Fibroblast of peridontal ligament (primary cell): ENCODE measurements around the gene AAMP.
A peak's percentile ranks its signal among the peaks of the same experiment; 100 is the strongest.

Source experiments
- DNase-seq: peaks from one replicate; pipeline ENCODE4 v3.0.0-alpha.2; 2010; ENCODE audit errors: extremely low read depth

AAMP gene

DNA sequence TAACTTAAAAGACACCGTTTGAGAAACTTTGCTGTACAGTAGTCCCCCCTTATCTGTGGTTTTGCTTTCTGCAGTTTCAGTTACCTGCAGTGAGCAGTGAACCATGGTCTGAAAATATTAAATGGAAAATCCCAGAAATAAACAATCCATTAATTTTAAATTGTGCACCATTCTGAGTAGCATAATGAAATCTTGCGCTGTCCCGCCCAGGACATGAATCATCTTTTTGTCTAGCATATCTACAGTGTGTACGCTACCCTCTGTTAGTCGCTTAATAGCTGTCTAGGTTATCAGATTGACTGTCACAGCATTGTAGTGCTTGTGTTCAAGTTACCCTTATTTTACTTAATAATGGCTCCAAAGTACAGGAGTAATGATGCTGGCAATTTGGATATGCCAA, 46.9 kb downstream of the AAMP start:
- no peak for DNase-seq

- no peak for DNase-seq
Measured at GRCh38 chr2:218221000-218221399, 48.9 kb downstream of the AAMP start.

DNA sequence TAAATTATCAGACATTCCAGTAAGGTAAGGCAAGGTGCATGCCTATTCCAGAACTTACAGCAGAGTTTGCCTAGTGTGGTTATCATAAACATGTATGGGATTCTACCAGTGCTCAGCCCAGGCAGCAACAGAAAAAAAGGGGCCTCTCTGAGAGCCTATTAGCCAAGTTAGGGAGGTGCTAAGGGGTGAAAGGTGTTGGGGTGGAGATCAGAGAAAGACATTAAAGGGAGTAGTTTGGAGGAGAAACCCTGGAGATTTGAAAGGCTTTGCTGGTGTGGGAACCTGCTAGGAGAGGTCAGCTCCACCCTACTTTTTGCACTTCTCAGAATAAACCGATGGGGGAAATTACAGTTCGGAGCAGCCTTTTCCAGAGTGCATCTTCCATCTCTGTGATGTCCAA, 50.0 kb downstream of the AAMP start:
- DNase-seq: no peak

- DNase-seq: no peak
Measured at GRCh38 chr2:218218268-218219185, 51.4 kb downstream of the AAMP start.

GRCh38 chr2:218217360-218218267, 52.3 kb downstream of the AAMP start:
- peak; percentile 23 for DNase-seq

DNA sequence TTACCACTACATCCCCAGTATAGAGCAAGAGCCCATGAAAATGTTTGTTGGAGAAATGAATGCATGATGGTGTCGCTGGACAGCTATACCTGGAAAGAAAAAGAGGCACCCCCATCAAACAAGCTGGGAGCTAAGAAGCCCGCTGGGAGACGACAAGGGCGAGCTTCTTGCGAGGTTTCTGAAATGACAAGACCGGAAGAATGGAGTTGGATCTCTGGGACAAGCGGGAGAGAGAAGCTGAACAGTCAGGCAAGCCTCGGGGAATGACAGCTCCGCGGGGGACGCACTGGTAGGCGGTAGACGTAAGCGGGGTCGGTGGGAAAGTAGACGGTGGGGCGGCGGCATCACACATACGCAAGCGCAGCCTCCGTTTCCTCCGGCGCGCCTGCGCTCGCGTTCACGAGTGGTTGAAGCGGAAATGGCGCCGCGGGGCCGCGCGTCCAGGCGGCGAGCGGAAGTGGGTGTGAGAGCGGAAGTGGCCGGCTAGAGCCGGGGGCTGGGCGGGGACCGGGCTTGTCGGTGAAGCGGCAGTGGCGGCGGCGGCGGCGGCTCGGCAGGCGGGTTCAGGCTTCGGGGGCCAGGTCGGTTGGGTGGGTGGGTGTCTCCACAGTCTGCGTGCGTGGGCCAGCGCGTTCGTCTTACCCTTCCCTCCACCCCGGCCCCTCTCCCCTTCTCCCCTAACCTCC, 53.1 kb downstream of the AAMP start, which contains the start of gene ARPC2:
Gene ARPC2 (plus strand): TSS at position 516 of the 686 bp plus-strand sequence. CDS start 282 bp downstream, outside the sequence.
- DNase-seq: peak; percentile 91

DNA sequence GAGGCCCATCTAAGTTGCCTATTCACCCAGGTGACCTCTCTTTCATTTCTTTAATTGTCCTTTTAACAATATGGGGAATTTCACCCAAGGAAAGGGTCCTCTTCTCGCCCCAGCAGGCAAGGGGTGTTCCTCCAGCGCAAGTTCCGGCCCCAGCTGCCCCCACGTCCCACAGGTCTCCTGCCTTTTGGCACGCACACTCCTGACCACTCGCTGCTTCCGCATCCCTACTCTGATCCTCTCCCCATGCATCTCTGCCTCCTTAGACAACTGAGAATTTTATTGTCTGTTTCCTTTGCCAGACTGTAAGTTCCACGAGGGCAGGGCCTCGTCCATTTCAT, 53.6 kb downstream of the AAMP start:
- no peak for DNase-seq
